ENCODE measurements around the gene CTBP2. TPM values are rescaled to one million over a fixed set of nuclear protein-coding genes. Genes with fewer than 3 reads are reported as not detected.

Gene CTBP2
- total RNA-seq, 6 experiments from 2014 or later = 3.2 to 8.2 (median 5.4) TPM

GRCh38 chr10:125154529-125154928, 5.8 kb downstream of the CTBP2 start:
- Histone ChIP-seq H3K36me3 (no peaks in the 10 kb centered on the region), H3K27me3 (peaks cover 0 to 35% of the 10 kb centered on the region in 2 donors), H3K4me1 (peaks cover 0 to 13% (median 0%) of the 10 kb centered on the region in 4 donors), H3K4me3 (no peak overlapping the region), H3K9me3 (no peaks in the 10 kb centered on the region), H3K27ac (no peak overlapping the region)
- ATAC-seq (no peak), DNase-seq (no peak)
- WGBS (ENCODE audit: insufficient coverage, low coverage, low lambda C conversion rate, missing lambda C conversion rate) = 13% methylated on average over 6 of the region's 6 CpGs
- intact Hi-C loops (cut with DNase I) = no loop called here
- TF ChIP-seq CTCF (IDR thresholded peaks at IDR 0.05) (no peak), POLR2A (IDR thresholded peaks at IDR 0.05) (no peak)

- Histone ChIP-seq H3K9me3 (no peaks in the 10 kb centered on the region), H3K27ac (no peak overlapping the region), H3K27me3 (peaks cover 0 to 35% of the 10 kb centered on the region in 2 donors), H3K36me3 (no peaks in the 10 kb centered on the region), H3K4me1 (peaks cover 0 to 11% (median 0%) of the 10 kb centered on the region in 4 donors), H3K4me3 (no peak overlapping the region)
- DNase-seq (no peak), ATAC-seq (peak in 3 of 4 donors; percentile 10 to 39 (median 30))
- no peak for TF ChIP-seq POLR2A (IDR thresholded peaks at IDR 0.05)
- TF ChIP-seq CTCF (IDR thresholded peaks at IDR 0.05) = no peak
- WGBS (ENCODE audit: insufficient coverage, low coverage, low lambda C conversion rate, missing lambda C conversion rate) = 28% methylated on average over 7 of the region's 9 CpGs
- intact Hi-C loops (cut with DNase I) = no loop called here
Measured at GRCh38 chr10:125153703-125154490, 6.5 kb downstream of the CTBP2 start.

GRCh38 chr10:125152450-125153368, 7.7 kb downstream of the CTBP2 start:
- 34% methylated on average over 10 of the region's 21 CpGs for WGBS (ENCODE audit: insufficient coverage, low coverage, low lambda C conversion rate, missing lambda C conversion rate)
- TF ChIP-seq CTCF (IDR thresholded peaks at IDR 0.05) (no peak), POLR2A (IDR thresholded peaks at IDR 0.05) (no peak)
- H3K27ac ChIP-seq = no peak overlapping the region
- H3K4me3 ChIP-seq = no peak overlapping the region
- H3K9me3 ChIP-seq = no peaks in the 10 kb centered on the region
- no peaks in the 10 kb centered on the region for H3K36me3 ChIP-seq
- no peak for DNase-seq
- H3K27me3 ChIP-seq = peaks cover 0 to 28% of the 10 kb centered on the region in 2 donors
- H3K4me1 ChIP-seq = peaks cover 0 to 9% (median 0%) of the 10 kb centered on the region in 4 donors
- peak in 2 of 4 donors; percentile 16 for ATAC-seq
- intact Hi-C loops (cut with DNase I) = no loop called here

GRCh38 chr10:125151553-125152449, 8.6 kb downstream of the CTBP2 start:
- peaks cover 0 to 24% of the 10 kb centered on the region in 2 donors for H3K27me3 ChIP-seq
- DNase-seq (no peak), ATAC-seq (peak in 3 of 4 donors; percentile 4 to 16 (median 15))
- TF ChIP-seq POLR2A (IDR thresholded peaks at IDR 0.05) (no peak), CTCF (IDR thresholded peaks at IDR 0.05) (no peak)
- 21% methylated on average over 8 of the region's 81 CpGs for WGBS (ENCODE audit: insufficient coverage, low coverage, low lambda C conversion rate, missing lambda C conversion rate)
- H3K9me3 ChIP-seq = no peaks in the 10 kb centered on the region
- H3K4me3 ChIP-seq = no peak overlapping the region
- H3K27ac ChIP-seq = no peak overlapping the region
- intact Hi-C loops (cut with DNase I) = no loop called here
- H3K36me3 ChIP-seq = no peaks in the 10 kb centered on the region
- peaks cover 0 to 6% (median 0%) of the 10 kb centered on the region in 4 donors for H3K4me1 ChIP-seq

Measured in right lobe of liver (tissue), 6 donors.